HEK293 (cell line): Measurements from ENCODE around the gene ITGB8.

Experiments used
- CTCF ChIP-seq: fragments of 450-650 bp; formaldehyde crosslinking; IDR thresholded peaks from 2 replicates; pipeline ENCODE4 v1.5.1; 2016; ENCODE audit warnings: missing biosample characterization, missing genetic modification characterization
- HOXC10 ChIP-seq: sonication (generic); formaldehyde crosslinking; IDR thresholded peaks from 2 replicates; pipeline ENCODE4 v1.8.1; 2023; ENCODE audit warnings: mild to moderate bottlenecking, missing genetic modification reagents
- INSM2 ChIP-seq: fragments of 450-650 bp; formaldehyde crosslinking; IDR thresholded peaks from 2 replicates; pipeline ENCODE4 v1.5.1; 2016; ENCODE audit warnings: missing biosample characterization, missing genetic modification characterization
- KLF8 ChIP-seq: fragments of 450-650 bp; formaldehyde crosslinking; IDR thresholded peaks from 2 replicates; pipeline ENCODE4 v1.5.1; 2016; ENCODE audit warnings: missing biosample characterization, missing genetic modification characterization
- OSR2 ChIP-seq: fragments of 450-650 bp; formaldehyde crosslinking; IDR thresholded peaks from 2 replicates; pipeline ENCODE4 v1.5.1; 2016; ENCODE audit warnings: missing biosample characterization, missing genetic modification characterization
- PRDM10 ChIP-seq: fragments of 450-650 bp; formaldehyde crosslinking; IDR thresholded peaks from 2 replicates; pipeline ENCODE4 v1.5.1; 2016; ENCODE audit warnings: missing biosample characterization, missing genetic modification characterization
- REST ChIP-seq: fragments of 450-650 bp; formaldehyde crosslinking; IDR thresholded peaks from 2 replicates; pipeline ENCODE4 v1.5.1; 2016; ENCODE audit warnings: missing biosample characterization, missing genetic modification characterization
- SP2 ChIP-seq: fragments of 450-650 bp; formaldehyde crosslinking; IDR thresholded peaks from 2 replicates; pipeline ENCODE4 v1.5.1; 2016; ENCODE audit warnings: missing biosample characterization, missing genetic modification characterization
- ZBTB11 ChIP-seq: fragments of 450-650 bp; formaldehyde crosslinking; conservative IDR thresholded peaks from 2 replicates; pipeline ENCODE4 v1.5.1; 2016; ENCODE audit warnings: low read depth, missing biosample characterization, missing genetic modification characterization
- ZNF211 ChIP-seq: fragments of 450-650 bp; formaldehyde crosslinking; IDR thresholded peaks from 2 replicates; pipeline ENCODE4 v1.5.1; 2016; ENCODE audit warnings: low read depth, missing biosample characterization, missing genetic modification characterization
- ZNF423 ChIP-seq: fragments of 450-650 bp; formaldehyde crosslinking; IDR thresholded peaks from 2 replicates; pipeline ENCODE4 v1.5.1; 2016; ENCODE audit warnings: missing biosample characterization, missing genetic modification characterization

- TF ChIP-seq CTCF (no peak), ZNF211 (tag by site-specific recombination) (no peak), ZNF423 (tag by site-specific recombination) (no peak), ZBTB11 (no peak), SP2 (tag by site-specific recombination) (no peak), KLF8 (tag by site-specific recombination) (no peak), PRDM10 (no peak), HOXC10 (no peak), OSR2 (no peak), INSM2 (no peak), REST (tag by site-specific recombination) (no peak)
Measured at GRCh38 chr7:20358106-20358505, 27.4 kb downstream of the ITGB8 start.
